OCI-LY7 (cell line): ENCODE data around the gene WIPF1.

Experiments
- EZH2phosphoT487 ChIP-seq: fragments of 200-600 bp; sonication (generic); IDR thresholded peaks from 2 replicates; pipeline ENCODE4 v1.6.1; 2018; ENCODE audit warnings: low read depth, borderline replicate concordance, mild to moderate bottlenecking, mixed run types, antibody characterized with exemption, low read length, moderate library complexity, mixed read lengths
- TF ChIP-seq, protein P1 (sequence below): fragments of 200-600 bp; sonication (generic); conservative IDR thresholded peaks from 2 replicates; pipeline ENCODE4 v1.5.1; 2014; ENCODE audit warnings: mild to moderate bottlenecking, antibody characterized with exemption, low read length, moderate library complexity, mixed read lengths

DNA sequence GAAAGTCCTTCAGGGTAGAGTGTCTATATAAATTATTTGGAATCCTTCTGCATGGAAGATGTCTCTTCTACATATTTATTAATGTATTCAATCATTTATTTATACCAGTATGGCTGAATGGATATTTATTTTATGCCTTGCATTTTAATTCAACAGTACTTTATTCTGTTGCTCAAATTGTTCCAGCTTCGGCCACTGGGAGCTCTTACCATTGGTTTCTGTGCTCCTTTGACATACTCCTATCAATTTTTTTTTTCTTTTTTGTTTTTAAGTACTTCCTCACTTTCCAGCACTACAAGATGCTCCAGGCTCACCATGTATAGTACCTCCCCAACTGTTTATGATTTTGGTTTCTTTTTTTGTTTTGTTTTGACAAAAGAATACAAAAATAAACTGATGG lies 39.4 kb upstream of the WIPF1 start:
- TF ChIP-seq, protein P1, sequence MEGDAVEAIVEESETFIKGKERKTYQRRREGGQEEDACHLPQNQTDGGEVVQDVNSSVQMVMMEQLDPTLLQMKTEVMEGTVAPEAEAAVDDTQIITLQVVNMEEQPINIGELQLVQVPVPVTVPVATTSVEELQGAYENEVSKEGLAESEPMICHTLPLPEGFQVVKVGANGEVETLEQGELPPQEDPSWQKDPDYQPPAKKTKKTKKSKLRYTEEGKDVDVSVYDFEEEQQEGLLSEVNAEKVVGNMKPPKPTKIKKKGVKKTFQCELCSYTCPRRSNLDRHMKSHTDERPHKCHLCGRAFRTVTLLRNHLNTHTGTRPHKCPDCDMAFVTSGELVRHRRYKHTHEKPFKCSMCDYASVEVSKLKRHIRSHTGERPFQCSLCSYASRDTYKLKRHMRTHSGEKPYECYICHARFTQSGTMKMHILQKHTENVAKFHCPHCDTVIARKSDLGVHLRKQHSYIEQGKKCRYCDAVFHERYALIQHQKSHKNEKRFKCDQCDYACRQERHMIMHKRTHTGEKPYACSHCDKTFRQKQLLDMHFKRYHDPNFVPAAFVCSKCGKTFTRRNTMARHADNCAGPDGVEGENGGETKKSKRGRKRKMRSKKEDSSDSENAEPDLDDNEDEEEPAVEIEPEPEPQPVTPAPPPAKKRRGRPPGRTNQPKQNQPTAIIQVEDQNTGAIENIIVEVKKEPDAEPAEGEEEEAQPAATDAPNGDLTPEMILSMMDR, result peak; percentile 42; the same call in 1 of the 2 replicates
- TF ChIP-seq EZH2phosphoT487, result no peak
